ENCODE measurements around the gene GREB1L.

Gene GREB1L

DNA sequence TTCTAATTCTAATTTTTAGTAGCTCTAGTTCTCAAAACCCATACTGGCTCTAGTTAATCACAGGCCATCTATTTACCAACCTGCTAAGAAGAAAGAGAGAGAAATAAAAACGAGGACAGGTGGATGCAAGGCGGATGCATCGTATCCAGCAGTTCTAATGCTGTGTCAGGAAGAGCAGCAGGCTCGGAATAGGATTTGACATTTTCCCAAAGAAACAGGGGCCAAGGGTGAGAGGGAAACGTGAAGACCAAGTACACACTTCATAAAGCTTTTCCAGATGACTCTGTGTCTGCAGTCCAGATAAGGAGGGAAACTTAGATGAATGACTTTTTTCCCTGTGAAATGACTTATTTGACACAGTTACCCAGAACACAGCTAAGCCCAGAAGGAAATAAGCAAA, 241.0 kb downstream of the GREB1L start:
- no peaks in the 10 kb centered on the region for H3K9me2 ChIP-seq (replicated peaks; ENCODE audit: insufficient read depth, low read length)
- H4K20me1 ChIP-seq (ENCODE audit: insufficient read depth, low read length), result no peaks in the 10 kb centered on the region
- H3K36me3 ChIP-seq (replicated peaks; ENCODE audit: insufficient read depth, low read length), result no peaks in the 10 kb centered on the region
- H3K27me3 ChIP-seq (replicated peaks; ENCODE audit: insufficient read depth, low read length), result no peaks in the 10 kb centered on the region
- no peaks in the 10 kb centered on the region for H3K9me3 ChIP-seq (replicated peaks; ENCODE audit: insufficient read depth, low read length)
- H3K9ac ChIP-seq (ENCODE audit: low read length), result no peak overlapping the region
- H2AFZ ChIP-seq (ENCODE audit: low read length), result no peak overlapping the region
- no peak overlapping the region for H3K4me2 ChIP-seq (ENCODE audit: low read depth, low read length)
- no peaks in the 10 kb centered on the region for H3F3A ChIP-seq (ENCODE audit: insufficient read depth, low read length)
- H3K27ac ChIP-seq (ENCODE audit: low read length), result no peak overlapping the region
- no peak overlapping the region for H3K4me3 ChIP-seq (ENCODE audit: low read length)
- no peak for DNase-seq
- TF ChIP-seq EZH2phosphoT487 (IDR thresholded peaks at IDR 0.05; ENCODE audit: low read length) (no peak), EZH2 (optimal IDR thresholded peaks at IDR 0.05; ENCODE audit: low read depth, low read length) (no peak)
- TF ChIP-seq, protein P1, sequence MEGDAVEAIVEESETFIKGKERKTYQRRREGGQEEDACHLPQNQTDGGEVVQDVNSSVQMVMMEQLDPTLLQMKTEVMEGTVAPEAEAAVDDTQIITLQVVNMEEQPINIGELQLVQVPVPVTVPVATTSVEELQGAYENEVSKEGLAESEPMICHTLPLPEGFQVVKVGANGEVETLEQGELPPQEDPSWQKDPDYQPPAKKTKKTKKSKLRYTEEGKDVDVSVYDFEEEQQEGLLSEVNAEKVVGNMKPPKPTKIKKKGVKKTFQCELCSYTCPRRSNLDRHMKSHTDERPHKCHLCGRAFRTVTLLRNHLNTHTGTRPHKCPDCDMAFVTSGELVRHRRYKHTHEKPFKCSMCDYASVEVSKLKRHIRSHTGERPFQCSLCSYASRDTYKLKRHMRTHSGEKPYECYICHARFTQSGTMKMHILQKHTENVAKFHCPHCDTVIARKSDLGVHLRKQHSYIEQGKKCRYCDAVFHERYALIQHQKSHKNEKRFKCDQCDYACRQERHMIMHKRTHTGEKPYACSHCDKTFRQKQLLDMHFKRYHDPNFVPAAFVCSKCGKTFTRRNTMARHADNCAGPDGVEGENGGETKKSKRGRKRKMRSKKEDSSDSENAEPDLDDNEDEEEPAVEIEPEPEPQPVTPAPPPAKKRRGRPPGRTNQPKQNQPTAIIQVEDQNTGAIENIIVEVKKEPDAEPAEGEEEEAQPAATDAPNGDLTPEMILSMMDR (IDR thresholded peaks at IDR 0.05; ENCODE audit: low read length), result no peak
- H3K79me2 ChIP-seq (ENCODE audit: low read length), result no peaks in the 10 kb centered on the region
- H3K4me1 ChIP-seq (ENCODE audit: low read length), result no peaks in the 10 kb centered on the region

- Histone ChIP-seq H3K9me2 (replicated peaks; ENCODE audit: insufficient read depth, low read length) (no peaks in the 10 kb centered on the region), H3K9me3 (replicated peaks; ENCODE audit: insufficient read depth, low read length) (no peaks in the 10 kb centered on the region), H3K4me2 (ENCODE audit: low read depth, low read length) (no peak overlapping the region), H3K36me3 (replicated peaks; ENCODE audit: insufficient read depth, low read length) (no peaks in the 10 kb centered on the region), H4K20me1 (ENCODE audit: insufficient read depth, low read length) (no peaks in the 10 kb centered on the region), H3K4me3 (ENCODE audit: low read length) (no peak overlapping the region), H3K4me1 (ENCODE audit: low read length) (no peaks in the 10 kb centered on the region), H3K9ac (ENCODE audit: low read length) (no peak overlapping the region), H3F3A (ENCODE audit: insufficient read depth, low read length) (no peaks in the 10 kb centered on the region), H3K27me3 (replicated peaks; ENCODE audit: insufficient read depth, low read length) (no peaks in the 10 kb centered on the region), H3K79me2 (ENCODE audit: low read length) (no peaks in the 10 kb centered on the region), H3K27ac (ENCODE audit: low read length) (no peak overlapping the region), H2AFZ (ENCODE audit: low read length) (no peak overlapping the region)
- TF ChIP-seq EZH2phosphoT487 (IDR thresholded peaks at IDR 0.05; ENCODE audit: low read length), result no peak
- TF ChIP-seq, protein P1 (IDR thresholded peaks at IDR 0.05; ENCODE audit: low read length), result no peak
- TF ChIP-seq EZH2 (optimal IDR thresholded peaks at IDR 0.05; ENCODE audit: low read depth, low read length), result no peak
- no peak for DNase-seq
Observed at GRCh38 chr18:21484851-21485636, 243.0 kb downstream of the GREB1L start.

- H2AFZ ChIP-seq (ENCODE audit: low read length), result no peak overlapping the region
- no peak overlapping the region for H3K4me3 ChIP-seq (ENCODE audit: low read length)
- H3F3A ChIP-seq (ENCODE audit: insufficient read depth, low read length), result no peaks in the 10 kb centered on the region
- no peak overlapping the region for H3K4me2 ChIP-seq (ENCODE audit: low read depth, low read length)
- H3K4me1 ChIP-seq (ENCODE audit: low read length), result no peaks in the 10 kb centered on the region
- TF ChIP-seq, protein P1 (IDR thresholded peaks at IDR 0.05; ENCODE audit: low read length), result no peak
- TF ChIP-seq EZH2phosphoT487 (IDR thresholded peaks at IDR 0.05; ENCODE audit: low read length), result no peak
- TF ChIP-seq EZH2 (optimal IDR thresholded peaks at IDR 0.05; ENCODE audit: low read depth, low read length), result no peak
- no peaks in the 10 kb centered on the region for H3K9me3 ChIP-seq (replicated peaks; ENCODE audit: insufficient read depth, low read length)
- no peaks in the 10 kb centered on the region for H3K36me3 ChIP-seq (replicated peaks; ENCODE audit: insufficient read depth, low read length)
- H3K27me3 ChIP-seq (replicated peaks; ENCODE audit: insufficient read depth, low read length), result no peaks in the 10 kb centered on the region
- H3K9ac ChIP-seq (ENCODE audit: low read length), result no peak overlapping the region
- no peaks in the 10 kb centered on the region for H4K20me1 ChIP-seq (ENCODE audit: insufficient read depth, low read length)
- H3K27ac ChIP-seq (ENCODE audit: low read length), result no peak overlapping the region
- H3K79me2 ChIP-seq (ENCODE audit: low read length), result no peaks in the 10 kb centered on the region
- H3K9me2 ChIP-seq (replicated peaks; ENCODE audit: insufficient read depth, low read length), result no peaks in the 10 kb centered on the region
- no peak for DNase-seq
Observed at GRCh38 chr18:21486905-21487437, 244.9 kb downstream of the GREB1L start.
